RWPE1 (cell line): ENCODE data around the gene NDUFA6.
"Not testable (repeated sequence)": the region's sequence is repeated elsewhere in the genome, so short reads cannot be mapped to it uniquely, and the experiment has no call there.

Source experiments
- CTCF ChIA-PET: fragments of 350-600 bp; sonication (Branson Sonifier 250); formaldehyde crosslinking; extraction: SDS; loops from one replicate; lab custom pipeline; 2021; lab: Yijun Ruan, JAX
- POLR2A ChIA-PET: fragments of 400-600 bp; formaldehyde crosslinking; extraction: SDS; loops from one replicate; lab custom pipeline; 2020; ENCODE audit warnings: antibody characterized with exemption; ENCODE audit not compliant: low non-redundant PET; lab: Yijun Ruan, JAX
- DNase-seq: peaks from one replicate; pipeline ENCODE4 v3.0.0; 2012; ENCODE audit warnings: low spot score
- H3K27ac ChIP-seq: fragments of 450-650 bp; 2 replicates; pipeline ENCODE4 v1.5.1; 2017
- CTCF ChIP-seq: fragments of 450-650 bp; conservative IDR thresholded peaks from 2 replicates; pipeline ENCODE4 v1.5.1; 2017; ENCODE audit warnings: low read depth, mild to moderate bottlenecking

NDUFA6 gene

GRCh38 chr22:42090596-42091454 is at the start of gene NDUFA6:
TSS of gene NDUFA6 (minus strand) at chr22:42090772. CDS start at chr22:42090744, 28 bp downstream.
- peak within 1 kb of the TSS; percentile 92 for H3K27ac ChIP-seq
- POLR2A ChIA-PET: no interaction called here
- peak; percentile 97 for TF ChIP-seq CTCF
- CTCF ChIA-PET: interaction anchor here (0.6 to 1.6 kb wide), 15 partner anchors 10 to 354 kb away, joined by 3 to 6 read pairs (median 3); partner anchors contain the start of gene NAGA
- DNase-seq: peak; percentile 97

GRCh38 chr22:42140153-42140552 is 49.6 kb upstream of the NDUFA6 start:
- CTCF ChIA-PET, H3K27ac ChIP-seq, POLR2A ChIA-PET, DNase-seq: not testable (repeated sequence)

GRCh38 chr22:42139508-42139907 is 48.9 kb upstream of the NDUFA6 start:
- DNase-seq, POLR2A ChIA-PET, CTCF ChIA-PET: not testable (repeated sequence)
- peak overlapping the region; percentile 12; the same call in 1 of the 2 replicates for H3K27ac ChIP-seq

GRCh38 chr22:42138972-42139371 is 48.4 kb upstream of the NDUFA6 start:
- no peak for TF ChIP-seq CTCF
- no peak for DNase-seq
- ChIA-PET CTCF (no interaction called here), POLR2A (no interaction called here)
- H3K27ac ChIP-seq: 0 out of 2 replicates have a peak overlapping the region, but pooled peaks have one; percentile 12

GRCh38 chr22:42138122-42138770 is 47.7 kb upstream of the NDUFA6 start:
- CTCF ChIA-PET: no interaction called here
- no peak for TF ChIP-seq CTCF
- H3K27ac ChIP-seq: no peak overlapping the region
- POLR2A ChIA-PET: no interaction called here
- no peak for DNase-seq

- POLR2A ChIA-PET, H3K27ac ChIP-seq, CTCF ChIA-PET, DNase-seq: not testable (repeated sequence)
Observed at GRCh38 chr22:42135688-42136087, 45.1 kb upstream of the NDUFA6 start.

GRCh38 chr22:42134100-42135020 is 43.8 kb upstream of the NDUFA6 start:
- no peak for DNase-seq
- CTCF ChIA-PET: no interaction called here
- H3K27ac ChIP-seq: no peak overlapping the region
- POLR2A ChIA-PET: no interaction called here
- no peak for TF ChIP-seq CTCF
